GM23338 (cell line): ENCODE measurements around the gene EDEM3. TPM values are rescaled to one million over a fixed set of nuclear protein-coding genes. Genes with fewer than 3 reads are reported as not detected.
A peak's percentile ranks its signal among the peaks of the same experiment; 100 is the strongest.

Source experiments
- ATAC-seq: fragments of 200-7000 bp; cut with Tn5 transposase; 3 replicates; pipeline ENCODE4 v1.9.1; 2020
- DNase-seq: peaks from one replicate; pipeline ENCODE4 v3.0.0-alpha.2; 2015; ENCODE audit warnings: low spot score
- H2AFZ ChIP-seq: fragments of 200-600 bp; sonication (generic); 2 replicates; pipeline ENCODE4 v1.8.0; 2016; ENCODE audit warnings: antibody characterized with exemption, mild to moderate bottlenecking, moderate library complexity
- H3F3A ChIP-seq: fragments of 200-600 bp; sonication (generic); replicated peaks from 2 replicates; pipeline ENCODE4 v1.8.0; 2017; ENCODE audit warnings: antibody characterized with exemption, mixed run types, low read depth
- H3K27ac ChIP-seq: fragments of 200-600 bp; sonication (generic); 2 replicates; pipeline ENCODE4 v1.6.1; 2016; ENCODE audit warnings: low read depth
- H3K27me3 ChIP-seq: fragments of 200-600 bp; sonication (generic); 2 replicates; pipeline ENCODE4 v1.8.0; 2016; ENCODE audit warnings: mild to moderate bottlenecking, mixed run types, moderate library complexity; ENCODE audit not compliant: insufficient read depth
- H3K36me3 ChIP-seq: fragments of 200-600 bp; sonication (generic); 2 replicates; pipeline ENCODE4 v1.8.0; 2016; ENCODE audit warnings: mild to moderate bottlenecking; ENCODE audit not compliant: insufficient read depth
- H3K4me1 ChIP-seq: fragments of 200-600 bp; sonication (generic); 2 replicates; pipeline ENCODE4 v1.8.0; 2016; ENCODE audit warnings: mild to moderate bottlenecking, moderate library complexity; ENCODE audit not compliant: insufficient read depth
- H3K4me2 ChIP-seq: fragments of 200-600 bp; sonication (generic); 2 replicates; pipeline ENCODE4 v1.7.1; 2017; ENCODE audit warnings: mixed run types
- H3K4me3 ChIP-seq: fragments of 200-600 bp; sonication (generic); 2 replicates; pipeline ENCODE4 v1.6.1; 2016; ENCODE audit warnings: mixed run types
- H3K79me2 ChIP-seq: fragments of 200-600 bp; sonication (generic); replicated peaks from 2 replicates; pipeline ENCODE4 v1.8.0; 2017; ENCODE audit warnings: mild to moderate bottlenecking; ENCODE audit not compliant: insufficient read depth
- H3K9me2 ChIP-seq: fragments of 200-600 bp; sonication (generic); 2 replicates; pipeline ENCODE4 v1.8.0; 2017; ENCODE audit not compliant: insufficient read depth
- H4K20me1 ChIP-seq: fragments of 200-600 bp; sonication (generic); replicated peaks from 2 replicates; pipeline ENCODE4 v1.8.0; 2017; ENCODE audit warnings: mild to moderate bottlenecking; ENCODE audit not compliant: insufficient read depth
- H3K27ac Mint-ChIP-seq: 2 replicates; pipeline ENCODE4 v1.8.0; 2020; ENCODE audit warnings: inconsistent platforms, mild to moderate bottlenecking, moderate library complexity, mixed read lengths
- H3K27me3 Mint-ChIP-seq: 3 replicates; pipeline ENCODE4 v1.8.0; 2022; ENCODE audit warnings: low read depth, mild to moderate bottlenecking, moderate library complexity, mixed read lengths, inconsistent platforms; ENCODE audit not compliant: insufficient read depth, poor library complexity
- H3K36me3 Mint-ChIP-seq: 3 replicates; pipeline ENCODE4 v1.8.0; 2021; ENCODE audit warnings: low read depth, mild to moderate bottlenecking, inconsistent platforms, moderate library complexity, mixed read lengths
- H3K4me1 Mint-ChIP-seq: 3 replicates; pipeline ENCODE4 v1.8.0; 2020; ENCODE audit warnings: mild to moderate bottlenecking, inconsistent platforms, mixed read lengths
- H3K4me3 Mint-ChIP-seq: 3 replicates; pipeline ENCODE4 v1.8.0; 2021; ENCODE audit warnings: moderate library complexity, mild to moderate bottlenecking, inconsistent platforms, mixed read lengths
- H3K9me3 Mint-ChIP-seq: 3 replicates; pipeline ENCODE4 v1.8.0; 2020; ENCODE audit warnings: moderate library complexity, mild to moderate bottlenecking, inconsistent platforms, mixed read lengths
- EZH2 ChIP-seq: fragments of 200-600 bp; sonication (generic); IDR thresholded peaks from one replicate; pipeline ENCODE4 v1.8.0; 2017; ENCODE audit warnings: antibody characterized with exemption, mild to moderate bottlenecking, low read depth; ENCODE audit not compliant: unreplicated experiment
- EZH2phosphoT487 ChIP-seq: fragments of 200-600 bp; sonication (generic); IDR thresholded peaks from one replicate; pipeline ENCODE4 v1.8.1; 2018; ENCODE audit warnings: antibody characterized with exemption; ENCODE audit not compliant: unreplicated experiment
- JUNB ChIP-seq: IDR thresholded peaks from one replicate; pipeline ENCODE4 v1.6.1; 2016; ENCODE audit warnings: antibody characterized with exemption; ENCODE audit not compliant: unreplicated experiment
- POLR2AphosphoS5 ChIP-seq: IDR thresholded peaks from 2 replicates; pipeline ENCODE4 v1.6.1; 2016; ENCODE audit warnings: antibody characterized with exemption, low read depth
- STAT1 ChIP-seq: IDR thresholded peaks from one replicate; pipeline ENCODE4 v1.6.1; 2016; ENCODE audit warnings: antibody characterized with exemption; ENCODE audit not compliant: unreplicated experiment
- ZNF114 ChIP-seq: fragments of 250-450 bp; sonication (Bioruptor Pico); IDR thresholded peaks from 2 replicates; pipeline ENCODE4 v1.5.0; 2020; ENCODE audit warnings: mild to moderate bottlenecking, moderate library complexity
- ZNF331 ChIP-seq: fragments of 250-450 bp; sonication (Bioruptor Pico); IDR thresholded peaks from 2 replicates; pipeline ENCODE4 v1.5.0; 2020; ENCODE audit warnings: low read depth, mild to moderate bottlenecking, moderate library complexity
- polyA plus RNA-seq: library from polyadenylated mRNA; unstranded; fragments of >200 nt; fragmentation: Nextera tagmentation; extraction: Ambion mirVana; gene quantifications from 2 replicates; pipeline ENCODE4 v1.2.1, GENCODE V29; 2016
- total RNA-seq: library from RNA; depleted of rRNA; stranded (reverse); fragments of >200 nt; shearing (Covaris generic); gene quantifications from 2 replicates; pipeline ENCODE4 v1.2.3, GENCODE V29; 2014
- TF ChIP-seq, protein P1 (sequence below): fragments of 250-450 bp; sonication (Bioruptor Pico); IDR thresholded peaks from 2 replicates; pipeline ENCODE4 v1.5.0; 2020; ENCODE audit warnings: mild to moderate bottlenecking, moderate library complexity
- TF ChIP-seq, protein P2 (sequence below): IDR thresholded peaks from one replicate; pipeline ENCODE4 v1.6.1; 2018; ENCODE audit warnings: antibody characterized with exemption; ENCODE audit not compliant: unreplicated experiment
- TF ChIP-seq, protein P3 (sequence below), 2 experiments: fragments of 200-600 bp in 1 of 2; sonication (generic) in 1 of 2; conservative IDR thresholded peaks; 2 replicates each; pipeline versions ENCODE4 v1.5.1 to v1.6.1; 2016 to 2017; ENCODE audit warnings: antibody characterized with exemption in 2 of 2, low read depth in 2 of 2, mild to moderate bottlenecking in 2 of 2, moderate library complexity in 1 of 2

Gene EDEM3
- total and polyA plus RNA-seq, 2 experiments from 2014 or later: 4.8 to 11.5 TPM

DNA sequence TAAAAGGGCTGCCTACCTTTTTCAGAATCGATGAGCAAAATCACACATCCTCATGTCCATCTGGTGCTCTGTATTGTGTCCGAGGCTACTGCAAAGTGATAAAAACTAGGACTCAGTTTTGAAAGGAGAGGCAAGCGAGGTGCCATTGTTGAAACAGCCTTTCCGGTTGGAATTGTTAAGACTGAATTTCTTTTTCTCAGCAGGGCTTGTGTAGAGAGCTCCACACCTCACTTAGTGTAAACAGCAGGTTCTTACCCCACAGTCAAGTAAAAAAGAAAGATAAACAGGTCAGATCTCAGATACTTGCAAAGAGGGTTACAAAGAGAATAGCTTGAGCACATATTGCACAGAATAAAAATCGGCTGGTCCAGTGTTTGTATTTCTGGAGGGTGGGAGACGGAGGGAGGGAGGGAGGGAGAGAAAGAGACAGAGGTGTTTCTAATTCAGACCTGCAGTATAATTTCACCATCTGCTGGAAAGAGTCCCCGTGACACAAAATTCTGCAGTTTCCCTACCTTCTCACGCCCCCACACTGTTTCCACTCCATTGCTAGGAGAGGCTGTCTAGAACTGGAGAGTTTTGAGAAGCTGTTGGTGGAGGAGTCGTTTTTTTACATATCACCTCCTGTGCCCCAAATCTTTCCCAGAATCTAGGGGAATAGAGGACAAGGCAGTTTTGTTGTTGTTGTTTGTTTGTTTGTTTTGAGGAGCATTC is 82.5 kb downstream of the EDEM3 start:
- H3K9me2 ChIP-seq: no peaks in the 10 kb centered on the region
- no peaks in the 10 kb centered on the region for H3K36me3 Mint-ChIP-seq
- peaks cover 4% of the 10 kb centered on the region; the same call in 1 of the 2 replicates for H3F3A ChIP-seq
- ATAC-seq (peak; percentile 13; the same call in 2 of the 3 replicates), DNase-seq (no peak)
- H3K27me3 ChIP-seq: no peaks in the 10 kb centered on the region
- peak overlapping the region; percentile 63 for H3K27ac Mint-ChIP-seq
- H3K9me3 Mint-ChIP-seq: no peaks in the 10 kb centered on the region; the same call in 2 of the 3 replicates
- peak overlapping the region; percentile 84 for H2AFZ ChIP-seq
- peaks cover 4% of the 10 kb centered on the region for H3K27me3 Mint-ChIP-seq
- TF ChIP-seq STAT1: no peak
- TF ChIP-seq, protein P1, sequence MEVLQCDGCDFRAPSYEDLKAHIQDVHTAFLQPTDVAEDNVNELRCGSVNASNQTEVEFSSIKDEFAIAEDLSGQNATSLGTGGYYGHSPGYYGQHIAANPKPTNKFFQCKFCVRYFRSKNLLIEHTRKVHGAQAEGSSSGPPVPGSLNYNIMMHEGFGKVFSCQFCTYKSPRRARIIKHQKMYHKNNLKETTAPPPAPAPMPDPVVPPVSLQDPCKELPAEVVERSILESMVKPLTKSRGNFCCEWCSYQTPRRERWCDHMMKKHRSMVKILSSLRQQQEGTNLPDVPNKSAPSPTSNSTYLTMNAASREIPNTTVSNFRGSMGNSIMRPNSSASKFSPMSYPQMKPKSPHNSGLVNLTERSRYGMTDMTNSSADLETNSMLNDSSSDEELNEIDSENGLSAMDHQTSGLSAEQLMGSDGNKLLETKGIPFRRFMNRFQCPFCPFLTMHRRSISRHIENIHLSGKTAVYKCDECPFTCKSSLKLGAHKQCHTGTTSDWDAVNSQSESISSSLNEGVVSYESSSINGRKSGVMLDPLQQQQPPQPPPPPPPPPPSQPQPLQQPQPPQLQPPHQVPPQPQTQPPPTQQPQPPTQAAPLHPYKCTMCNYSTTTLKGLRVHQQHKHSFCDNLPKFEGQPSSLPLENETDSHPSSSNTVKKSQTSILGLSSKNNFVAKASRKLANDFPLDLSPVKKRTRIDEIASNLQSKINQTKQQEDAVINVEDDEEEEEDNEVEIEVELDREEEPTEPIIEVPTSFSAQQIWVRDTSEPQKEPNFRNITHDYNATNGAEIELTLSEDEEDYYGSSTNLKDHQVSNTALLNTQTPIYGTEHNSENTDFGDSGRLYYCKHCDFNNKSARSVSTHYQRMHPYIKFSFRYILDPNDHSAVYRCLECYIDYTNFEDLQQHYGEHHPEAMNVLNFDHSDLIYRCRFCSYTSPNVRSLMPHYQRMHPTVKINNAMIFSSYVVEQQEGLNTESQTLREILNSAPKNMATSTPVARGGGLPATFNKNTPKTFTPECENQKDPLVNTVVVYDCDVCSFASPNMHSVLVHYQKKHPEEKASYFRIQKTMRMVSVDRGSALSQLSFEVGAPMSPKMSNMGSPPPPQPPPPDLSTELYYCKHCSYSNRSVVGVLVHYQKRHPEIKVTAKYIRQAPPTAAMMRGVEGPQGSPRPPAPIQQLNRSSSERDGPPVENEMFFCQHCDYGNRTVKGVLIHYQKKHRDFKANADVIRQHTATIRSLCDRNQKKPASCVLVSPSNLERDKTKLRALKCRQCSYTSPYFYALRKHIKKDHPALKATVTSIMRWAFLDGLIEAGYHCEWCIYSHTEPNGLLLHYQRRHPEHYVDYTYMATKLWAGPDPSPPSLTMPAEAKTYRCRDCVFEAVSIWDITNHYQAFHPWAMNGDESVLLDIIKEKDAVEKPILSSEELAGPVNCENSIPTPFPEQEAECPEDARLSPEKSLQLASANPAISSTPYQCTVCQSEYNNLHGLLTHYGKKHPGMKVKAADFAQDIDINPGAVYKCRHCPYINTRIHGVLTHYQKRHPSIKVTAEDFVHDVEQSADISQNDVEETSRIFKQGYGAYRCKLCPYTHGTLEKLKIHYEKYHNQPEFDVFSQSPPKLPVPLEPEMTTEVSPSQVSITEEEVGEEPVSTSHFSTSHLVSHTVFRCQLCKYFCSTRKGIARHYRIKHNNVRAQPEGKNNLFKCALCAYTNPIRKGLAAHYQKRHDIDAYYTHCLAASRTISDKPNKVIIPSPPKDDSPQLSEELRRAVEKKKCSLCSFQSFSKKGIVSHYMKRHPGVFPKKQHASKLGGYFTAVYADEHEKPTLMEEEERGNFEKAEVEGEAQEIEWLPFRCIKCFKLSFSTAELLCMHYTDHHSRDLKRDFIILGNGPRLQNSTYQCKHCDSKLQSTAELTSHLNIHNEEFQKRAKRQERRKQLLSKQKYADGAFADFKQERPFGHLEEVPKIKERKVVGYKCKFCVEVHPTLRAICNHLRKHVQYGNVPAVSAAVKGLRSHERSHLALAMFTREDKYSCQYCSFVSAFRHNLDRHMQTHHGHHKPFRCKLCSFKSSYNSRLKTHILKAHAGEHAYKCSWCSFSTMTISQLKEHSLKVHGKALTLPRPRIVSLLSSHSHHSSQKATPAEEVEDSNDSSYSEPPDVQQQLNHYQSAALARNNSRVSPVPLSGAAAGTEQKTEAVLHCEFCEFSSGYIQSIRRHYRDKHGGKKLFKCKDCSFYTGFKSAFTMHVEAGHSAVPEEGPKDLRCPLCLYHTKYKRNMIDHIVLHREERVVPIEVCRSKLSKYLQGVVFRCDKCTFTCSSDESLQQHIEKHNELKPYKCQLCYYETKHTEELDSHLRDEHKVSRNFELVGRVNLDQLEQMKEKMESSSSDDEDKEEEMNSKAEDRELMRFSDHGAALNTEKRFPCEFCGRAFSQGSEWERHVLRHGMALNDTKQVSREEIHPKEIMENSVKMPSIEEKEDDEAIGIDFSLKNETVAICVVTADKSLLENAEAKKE (CRISPR knock-in tag): no peak
- TF ChIP-seq ZNF331 (CRISPR knock-in tag): no peak
- no peak for TF ChIP-seq EZH2
- TF ChIP-seq ZNF114 (CRISPR knock-in tag): no peak
- TF ChIP-seq EZH2phosphoT487: no peak
- no peak for TF ChIP-seq JUNB
- TF ChIP-seq, protein P2, sequence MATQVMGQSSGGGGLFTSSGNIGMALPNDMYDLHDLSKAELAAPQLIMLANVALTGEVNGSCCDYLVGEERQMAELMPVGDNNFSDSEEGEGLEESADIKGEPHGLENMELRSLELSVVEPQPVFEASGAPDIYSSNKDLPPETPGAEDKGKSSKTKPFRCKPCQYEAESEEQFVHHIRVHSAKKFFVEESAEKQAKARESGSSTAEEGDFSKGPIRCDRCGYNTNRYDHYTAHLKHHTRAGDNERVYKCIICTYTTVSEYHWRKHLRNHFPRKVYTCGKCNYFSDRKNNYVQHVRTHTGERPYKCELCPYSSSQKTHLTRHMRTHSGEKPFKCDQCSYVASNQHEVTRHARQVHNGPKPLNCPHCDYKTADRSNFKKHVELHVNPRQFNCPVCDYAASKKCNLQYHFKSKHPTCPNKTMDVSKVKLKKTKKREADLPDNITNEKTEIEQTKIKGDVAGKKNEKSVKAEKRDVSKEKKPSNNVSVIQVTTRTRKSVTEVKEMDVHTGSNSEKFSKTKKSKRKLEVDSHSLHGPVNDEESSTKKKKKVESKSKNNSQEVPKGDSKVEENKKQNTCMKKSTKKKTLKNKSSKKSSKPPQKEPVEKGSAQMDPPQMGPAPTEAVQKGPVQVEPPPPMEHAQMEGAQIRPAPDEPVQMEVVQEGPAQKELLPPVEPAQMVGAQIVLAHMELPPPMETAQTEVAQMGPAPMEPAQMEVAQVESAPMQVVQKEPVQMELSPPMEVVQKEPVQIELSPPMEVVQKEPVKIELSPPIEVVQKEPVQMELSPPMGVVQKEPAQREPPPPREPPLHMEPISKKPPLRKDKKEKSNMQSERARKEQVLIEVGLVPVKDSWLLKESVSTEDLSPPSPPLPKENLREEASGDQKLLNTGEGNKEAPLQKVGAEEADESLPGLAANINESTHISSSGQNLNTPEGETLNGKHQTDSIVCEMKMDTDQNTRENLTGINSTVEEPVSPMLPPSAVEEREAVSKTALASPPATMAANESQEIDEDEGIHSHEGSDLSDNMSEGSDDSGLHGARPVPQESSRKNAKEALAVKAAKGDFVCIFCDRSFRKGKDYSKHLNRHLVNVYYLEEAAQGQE: no peak
- no peak for TF ChIP-seq POLR2AphosphoS5
- TF ChIP-seq, protein P3, sequence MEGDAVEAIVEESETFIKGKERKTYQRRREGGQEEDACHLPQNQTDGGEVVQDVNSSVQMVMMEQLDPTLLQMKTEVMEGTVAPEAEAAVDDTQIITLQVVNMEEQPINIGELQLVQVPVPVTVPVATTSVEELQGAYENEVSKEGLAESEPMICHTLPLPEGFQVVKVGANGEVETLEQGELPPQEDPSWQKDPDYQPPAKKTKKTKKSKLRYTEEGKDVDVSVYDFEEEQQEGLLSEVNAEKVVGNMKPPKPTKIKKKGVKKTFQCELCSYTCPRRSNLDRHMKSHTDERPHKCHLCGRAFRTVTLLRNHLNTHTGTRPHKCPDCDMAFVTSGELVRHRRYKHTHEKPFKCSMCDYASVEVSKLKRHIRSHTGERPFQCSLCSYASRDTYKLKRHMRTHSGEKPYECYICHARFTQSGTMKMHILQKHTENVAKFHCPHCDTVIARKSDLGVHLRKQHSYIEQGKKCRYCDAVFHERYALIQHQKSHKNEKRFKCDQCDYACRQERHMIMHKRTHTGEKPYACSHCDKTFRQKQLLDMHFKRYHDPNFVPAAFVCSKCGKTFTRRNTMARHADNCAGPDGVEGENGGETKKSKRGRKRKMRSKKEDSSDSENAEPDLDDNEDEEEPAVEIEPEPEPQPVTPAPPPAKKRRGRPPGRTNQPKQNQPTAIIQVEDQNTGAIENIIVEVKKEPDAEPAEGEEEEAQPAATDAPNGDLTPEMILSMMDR (conservative IDR thresholded peaks at IDR 0.05; ENCODE audit: low read depth in 2 of 2): no peak
- H3K4me2 ChIP-seq: peak overlapping the region; percentile 50
- no peaks in the 10 kb centered on the region for H4K20me1 ChIP-seq
- peaks cover 12% of the 10 kb centered on the region for H3K79me2 ChIP-seq
- H3K4me3 ChIP-seq: 0 out of 2 replicates have a peak overlapping the region, but pooled peaks have one; percentile 23
- peaks cover 57% of the 10 kb centered on the region for H3K4me1 ChIP-seq
- H3K36me3 ChIP-seq: no peaks in the 10 kb centered on the region
- H3K4me1 Mint-ChIP-seq: peaks cover 61% of the 10 kb centered on the region
- peak overlapping the region; percentile 36 for H3K27ac ChIP-seq
- no peak overlapping the region for H3K4me3 Mint-ChIP-seq
